GM19324 (cell line): ENCODE measurements around the gene LRRC38.
"Not testable (repeated sequence)": the region's sequence is repeated elsewhere in the genome, so short reads cannot be mapped to it uniquely, and the experiment has no call there.

Source experiments
- ATAC-seq: cut with Tn5 transposase; IDR thresholded peaks from one replicate; pipeline ENCODE4 v1.9.1; 2021; ENCODE audit warnings: mild to moderate bottlenecking, moderate library complexity; ENCODE audit not compliant: unreplicated experiment, low FRiP score

Gene LRRC38, protein sequence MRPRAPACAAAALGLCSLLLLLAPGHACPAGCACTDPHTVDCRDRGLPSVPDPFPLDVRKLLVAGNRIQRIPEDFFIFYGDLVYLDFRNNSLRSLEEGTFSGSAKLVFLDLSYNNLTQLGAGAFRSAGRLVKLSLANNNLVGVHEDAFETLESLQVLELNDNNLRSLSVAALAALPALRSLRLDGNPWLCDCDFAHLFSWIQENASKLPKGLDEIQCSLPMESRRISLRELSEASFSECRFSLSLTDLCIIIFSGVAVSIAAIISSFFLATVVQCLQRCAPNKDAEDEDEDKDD

DNA sequence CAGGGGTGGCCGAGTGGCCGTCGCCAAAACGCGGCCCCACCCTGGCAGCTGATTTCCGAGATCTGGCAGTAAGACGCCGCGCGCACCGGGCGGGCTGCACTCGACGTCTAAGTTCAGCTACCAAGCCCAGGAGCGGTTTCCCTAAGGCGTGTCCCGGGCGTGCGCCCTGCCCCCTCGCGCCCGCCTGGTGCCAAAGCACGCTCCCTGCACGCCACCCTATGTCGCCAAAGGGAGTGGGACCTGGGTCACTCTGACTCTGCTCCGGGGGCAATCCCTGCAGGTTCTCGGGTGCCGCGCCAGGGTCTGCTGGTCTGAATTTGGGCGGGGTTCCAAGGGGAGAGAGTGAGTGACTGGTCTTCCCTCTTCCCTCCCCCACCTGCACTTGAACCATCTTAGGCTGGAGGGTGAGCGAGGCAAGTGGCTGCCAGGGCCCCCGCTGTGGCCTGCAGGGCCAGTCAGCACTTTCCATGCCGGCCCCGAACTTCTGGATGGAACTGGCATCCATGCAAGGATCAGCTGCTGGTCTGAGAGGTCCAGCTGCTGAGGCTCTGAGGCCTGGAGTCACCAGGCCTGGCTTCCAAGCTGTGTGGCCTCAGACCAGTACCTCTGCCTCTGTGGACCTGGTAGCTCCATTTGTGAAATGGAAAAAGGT, at the start of gene LRRC38:
Gene LRRC38 (minus strand): TSS at position 109 of the 652 bp plus-strand sequence. CDS start 410 bp downstream, outside the sequence.
- ATAC-seq: no peak

DNA sequence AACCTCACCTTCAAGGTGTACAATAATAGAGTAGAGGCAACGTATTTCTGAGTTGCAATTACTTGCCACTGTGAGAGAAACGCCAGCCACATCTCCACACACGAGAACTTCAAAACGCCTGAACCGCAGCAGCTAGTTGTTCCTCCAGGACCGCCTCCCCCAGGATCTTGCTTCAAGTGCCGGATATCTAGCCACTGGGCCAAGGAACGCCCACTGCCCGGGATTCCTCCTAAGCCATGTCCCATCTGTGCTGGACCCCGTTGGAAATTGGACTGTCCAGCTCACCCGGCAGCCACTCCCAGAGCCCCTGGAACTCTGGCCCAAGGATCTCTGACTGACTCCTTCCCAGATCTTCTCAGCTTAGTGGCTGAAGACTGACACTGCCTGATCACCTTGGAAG, 49.2 kb upstream of the LRRC38 start:
- not testable (repeated sequence) for ATAC-seq

DNA sequence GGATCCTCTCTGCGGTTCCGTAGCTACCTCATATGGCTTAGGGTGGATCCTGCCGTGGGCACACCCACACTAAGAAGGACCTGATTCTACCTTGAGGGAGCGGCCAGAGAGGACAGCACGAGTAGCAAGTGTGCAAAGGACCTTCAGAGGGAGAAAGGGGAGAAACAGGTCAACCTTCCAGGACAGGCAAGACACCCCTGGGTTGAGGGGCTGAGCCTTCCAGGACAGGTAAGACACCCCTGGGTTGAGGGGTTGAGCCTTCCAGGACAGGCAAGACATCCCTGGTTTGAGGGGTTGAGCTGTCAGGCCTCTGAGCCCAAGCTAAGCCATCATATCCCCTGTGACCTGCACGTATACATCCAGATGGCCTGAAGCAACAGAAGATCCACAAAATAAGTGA, 46.7 kb upstream of the LRRC38 start:
- no peak for ATAC-seq

GRCh38 chr1:13556224-13556764, 42.5 kb upstream of the LRRC38 start:
- ATAC-seq: no peak

- ATAC-seq: no peak
These were observed 41.0 kb upstream of the LRRC38 start for GRCh38 chr1:13554798-13555197.

DNA sequence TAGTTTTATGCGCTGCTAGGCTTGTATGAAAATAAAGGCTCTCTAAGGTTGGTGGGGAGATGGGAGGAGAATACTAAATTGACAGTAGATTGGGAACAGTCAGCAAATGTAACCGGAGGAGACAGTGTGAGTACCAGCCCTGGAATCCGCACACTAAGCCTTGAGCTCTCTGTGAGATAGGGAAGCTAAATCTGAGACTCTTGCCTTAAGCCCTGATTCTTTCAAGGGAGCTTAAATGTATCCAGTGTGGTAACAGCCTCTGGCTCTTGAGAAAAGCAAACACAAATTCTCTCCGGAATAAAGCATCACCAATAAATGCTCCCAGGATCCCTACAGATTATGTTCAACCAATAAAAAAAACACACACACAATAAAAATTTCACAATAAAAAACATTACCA, 36.9 kb upstream of the LRRC38 start:
- ATAC-seq: no peak

DNA sequence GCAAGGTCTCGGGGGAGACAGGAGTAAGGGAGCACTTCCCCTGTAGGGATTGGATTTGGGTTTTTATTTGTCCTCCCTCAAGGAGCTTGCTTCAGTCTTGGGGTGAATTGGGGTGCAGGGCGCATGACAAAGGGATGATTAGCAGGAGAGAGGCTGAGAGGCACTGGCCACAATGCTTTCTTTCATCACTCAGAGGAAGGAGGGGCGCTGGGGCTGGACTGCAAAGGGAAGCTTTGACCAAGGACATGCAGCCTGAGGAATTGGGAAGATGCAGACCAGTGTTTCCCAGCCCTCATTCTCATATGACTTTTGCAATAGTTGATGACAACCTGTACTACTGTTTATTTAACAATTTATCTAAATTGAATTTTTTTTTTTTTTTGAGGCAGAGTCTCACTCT, 35.7 kb upstream of the LRRC38 start:
- no peak for ATAC-seq

GRCh38 chr1:13549021-13549420, 35.2 kb upstream of the LRRC38 start:
- no peak for ATAC-seq

DNA sequence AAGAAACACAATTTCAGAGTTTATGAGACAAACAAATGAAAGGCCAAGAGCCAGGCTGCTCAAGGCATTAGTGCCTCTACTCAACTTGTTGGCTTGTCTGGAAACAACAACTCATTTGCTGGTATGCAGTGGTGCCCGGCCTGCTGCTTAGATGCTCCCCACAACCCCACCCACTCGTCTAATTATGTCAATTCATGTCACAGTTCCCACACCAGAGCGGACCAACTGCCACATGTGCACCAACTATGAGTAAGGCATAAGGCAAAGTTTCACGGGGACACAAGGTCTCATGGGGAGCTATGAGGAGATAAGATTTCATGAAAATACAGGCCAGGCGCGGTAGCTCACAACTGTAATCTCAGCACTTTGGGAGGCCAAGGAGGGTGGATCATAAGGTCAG, 34.5 kb upstream of the LRRC38 start:
- no peak for ATAC-seq

GRCh38 chr1:13546791-13547190, 33.0 kb upstream of the LRRC38 start:
- no peak for ATAC-seq

GRCh38 chr1:13544221-13544556, 30.4 kb upstream of the LRRC38 start:
- no peak for ATAC-seq

DNA sequence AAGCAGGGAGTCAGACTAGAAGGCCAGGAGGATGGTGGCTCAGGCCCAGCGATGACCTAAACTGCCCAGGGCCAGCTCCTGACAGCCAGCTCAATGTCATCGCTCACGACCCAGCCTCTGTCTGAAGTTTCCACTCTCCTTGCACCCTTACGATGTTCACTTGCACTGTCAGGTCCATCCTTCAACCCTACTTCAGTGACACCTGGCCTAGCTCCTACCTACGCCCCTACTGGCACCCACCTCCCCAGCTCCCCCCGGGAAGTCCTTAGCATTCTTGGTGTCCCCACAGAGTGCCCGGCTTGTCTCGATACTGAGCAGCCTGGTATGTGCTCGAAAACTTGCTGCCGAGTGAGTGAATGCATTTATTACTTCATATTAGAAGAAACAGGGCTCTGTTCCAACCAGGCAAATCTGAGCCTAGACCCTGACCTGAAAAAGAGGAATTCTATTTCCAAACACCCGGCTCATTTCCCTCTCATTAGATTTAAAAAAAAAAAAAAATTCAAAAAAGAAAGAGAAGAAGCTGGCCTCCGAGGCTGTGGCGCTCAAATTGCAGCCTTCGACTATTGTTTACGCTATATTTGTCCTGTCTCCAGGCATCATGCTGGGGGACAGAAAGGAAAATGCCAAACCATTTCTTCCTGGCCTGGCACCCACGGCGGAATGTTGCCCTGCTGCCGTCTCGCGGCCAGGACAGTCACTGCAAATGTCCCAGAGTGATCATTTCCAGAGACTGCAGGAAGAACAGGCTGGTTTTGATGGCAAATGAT, 29.8 kb upstream of the LRRC38 start:
- ATAC-seq: no peak

GRCh38 chr1:13541435-13542215, 27.8 kb upstream of the LRRC38 start:
- ATAC-seq: no peak

GRCh38 chr1:13540866-13541265, 27.1 kb upstream of the LRRC38 start:
- ATAC-seq: no peak

GRCh38 chr1:13539683-13540082, 25.9 kb upstream of the LRRC38 start:
- no peak for ATAC-seq

- ATAC-seq: no peak
These were observed 25.0 kb upstream of the LRRC38 start for GRCh38 chr1:13538832-13539231.

DNA sequence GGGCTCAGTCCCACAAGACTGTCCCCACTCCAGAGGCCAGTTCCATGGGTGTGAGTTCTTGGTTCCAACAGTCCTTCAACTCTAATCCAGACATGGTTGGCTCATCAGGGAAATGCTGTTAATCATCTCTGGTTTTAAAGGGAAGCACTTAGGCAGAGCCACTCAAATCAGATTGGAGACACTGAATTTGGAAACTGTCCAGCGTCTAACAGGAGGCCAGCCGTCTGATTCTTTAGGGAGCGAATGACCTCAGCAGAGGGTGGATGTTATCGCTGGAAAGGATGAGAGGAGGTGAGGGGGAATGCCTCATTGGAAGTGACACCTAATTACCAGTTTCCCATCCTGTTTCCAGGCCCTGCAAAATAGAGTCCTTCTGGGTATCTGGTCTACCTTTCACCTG, 22.8 kb upstream of the LRRC38 start:
- ATAC-seq: no peak

DNA sequence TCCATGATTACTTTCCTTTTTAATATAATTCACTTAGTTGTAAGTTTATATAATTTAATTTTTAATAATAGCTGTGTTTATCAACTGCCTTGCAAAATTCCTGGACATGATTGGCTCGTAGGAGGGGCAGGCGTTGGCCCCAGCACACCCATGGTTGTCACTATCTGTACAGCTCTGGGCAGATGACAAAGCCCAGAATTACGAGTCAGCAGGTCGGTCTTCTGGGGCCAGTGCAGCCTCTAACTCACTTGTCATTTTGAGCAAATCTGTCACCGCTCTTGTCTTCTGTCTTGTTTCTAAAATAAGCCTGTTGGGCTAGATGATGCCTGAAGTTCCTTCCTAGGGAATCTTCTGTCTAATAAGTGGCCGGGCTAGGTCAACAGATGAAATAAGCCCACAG, 21.4 kb upstream of the LRRC38 start:
- ATAC-seq: no peak

DNA sequence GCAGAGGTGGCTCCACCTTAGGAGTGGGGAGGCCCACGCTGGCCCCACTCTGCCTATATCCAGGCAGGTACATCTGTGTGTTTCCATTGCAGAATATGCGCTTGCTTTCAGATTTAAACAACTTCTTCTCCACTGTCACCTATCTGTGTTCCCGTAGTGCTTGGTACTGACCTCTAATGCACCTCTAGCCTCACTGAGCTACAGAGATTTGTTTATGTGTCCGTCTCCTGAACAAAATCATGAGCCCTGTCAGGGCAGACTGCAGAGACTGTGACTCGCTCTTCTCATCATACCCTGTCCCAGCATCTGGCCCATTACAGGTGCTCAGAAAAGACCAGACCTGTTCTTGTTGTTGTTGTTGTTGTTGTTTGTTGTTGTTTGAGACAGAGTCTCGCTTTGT, 14.5 kb upstream of the LRRC38 start:
- no peak for ATAC-seq

- ATAC-seq: no peak
These were observed 10.1 kb upstream of the LRRC38 start for GRCh38 chr1:13523780-13524477.
